ENCODE data around the gene SMAD1.

- TF ChIP-seq CTCF (optimal IDR thresholded peaks at IDR 0.05 in 1 of 3, IDR thresholded peaks at IDR 0.05 in 1 of 3, conservative IDR thresholded peaks at IDR 0.05 in 1 of 3; ENCODE audit: extremely low read depth in 1 of 3, insufficient read depth in 2 of 3, low read length in 3 of 3) (no peak), EZH2 (IDR thresholded peaks at IDR 0.05; ENCODE audit: low read length) (no peak)
These were observed 124.3 kb downstream of the SMAD1 start for GRCh38 chr4:145605941-145606340.

Data from keratinocyte (primary cell).